Cerebellar cortex (tissue), 1 donor: Measurements from ENCODE around the gene PTOV1.
"Not testable (repeated sequence)": the region's sequence is repeated elsewhere in the genome, so short reads cannot be mapped to it uniquely, and the experiment has no call there.

Experiments
- DNase-seq: peaks from one replicate; pipeline ENCODE4 v3.0.0-alpha.2; 2015; ENCODE audit warnings: low spot score

PTOV1 gene

GRCh38 chr19:49817964-49818648, 32.9 kb upstream of the PTOV1 start, which contains the start of gene MED25:
TSS of gene MED25 (plus strand) at chr19:49818289. CDS start at chr19:49818342, 53 bp downstream.
- DNase-seq, result peak; percentile 90

DNA sequence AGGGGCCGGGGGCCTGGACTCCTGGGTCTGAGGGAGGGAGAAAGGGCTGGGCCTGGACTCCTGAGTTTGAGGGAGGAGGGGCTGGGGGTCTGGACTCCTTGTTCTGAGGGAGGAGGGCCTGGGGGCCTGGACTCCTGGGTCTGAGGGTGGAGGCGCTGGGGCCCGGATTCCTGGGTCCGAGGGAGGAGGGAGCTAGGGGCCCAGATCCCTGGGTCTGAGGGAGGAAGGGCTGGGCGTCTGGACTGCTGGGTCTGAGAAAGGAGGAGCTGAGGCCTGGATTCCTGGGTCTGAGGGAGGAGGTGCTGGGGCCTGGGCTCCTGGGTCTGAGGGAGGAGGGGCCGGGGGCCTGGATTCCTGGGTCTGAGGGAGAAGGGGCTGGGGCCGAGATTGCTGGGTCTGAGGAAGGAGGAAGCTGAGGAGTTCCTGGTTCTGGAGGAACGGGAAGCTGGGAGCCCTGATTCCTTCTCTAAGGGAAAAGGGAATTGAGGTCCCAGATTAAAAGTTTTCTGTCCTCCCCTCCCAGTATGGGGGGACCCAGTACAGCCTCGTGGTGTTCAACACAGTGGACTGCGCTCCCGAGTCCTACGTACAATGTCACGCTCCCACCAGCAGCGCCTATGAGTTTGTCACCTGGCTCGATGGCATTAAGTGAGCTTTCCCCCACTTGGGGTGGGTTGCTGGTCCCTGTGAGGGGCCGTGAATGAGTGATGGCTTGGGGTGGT, 32.1 kb upstream of the PTOV1 start:
- no peak for DNase-seq

DNA sequence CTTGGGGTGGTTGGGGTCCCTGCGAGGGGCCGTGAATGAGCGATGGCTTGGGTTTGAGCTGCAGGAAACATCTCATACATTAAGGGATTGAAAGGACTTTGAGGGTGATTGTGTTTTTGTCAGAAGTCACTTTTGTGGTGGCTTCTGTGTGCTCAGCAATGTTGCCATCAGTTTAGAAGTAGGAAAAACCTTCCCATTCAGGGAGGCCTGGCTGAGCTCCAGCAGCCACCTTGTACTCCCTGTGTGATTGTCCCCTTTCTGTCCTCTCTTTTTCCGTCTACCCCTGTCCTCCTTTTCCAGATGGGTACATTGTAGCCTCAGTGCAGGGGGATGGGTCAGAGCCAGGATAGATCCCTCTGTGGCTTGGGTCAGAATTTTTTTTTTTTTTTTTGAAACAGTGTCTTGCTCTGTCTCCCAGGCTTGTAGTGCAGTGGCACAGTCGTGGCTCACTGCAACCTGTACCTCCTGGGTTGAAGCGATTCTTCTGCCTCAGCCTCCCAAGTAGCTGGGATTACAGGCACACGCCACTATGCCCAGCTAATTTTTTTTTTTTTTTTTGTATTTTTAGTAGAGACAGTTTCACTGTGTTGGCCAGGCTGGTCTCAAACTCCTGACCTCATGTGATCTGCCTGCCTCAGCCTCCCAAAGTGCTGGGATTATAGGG, 31.4 kb upstream of the PTOV1 start:
- not testable (repeated sequence) for DNase-seq

GRCh38 chr19:49820125-49820524, 30.8 kb upstream of the PTOV1 start:
- no peak for DNase-seq

DNA sequence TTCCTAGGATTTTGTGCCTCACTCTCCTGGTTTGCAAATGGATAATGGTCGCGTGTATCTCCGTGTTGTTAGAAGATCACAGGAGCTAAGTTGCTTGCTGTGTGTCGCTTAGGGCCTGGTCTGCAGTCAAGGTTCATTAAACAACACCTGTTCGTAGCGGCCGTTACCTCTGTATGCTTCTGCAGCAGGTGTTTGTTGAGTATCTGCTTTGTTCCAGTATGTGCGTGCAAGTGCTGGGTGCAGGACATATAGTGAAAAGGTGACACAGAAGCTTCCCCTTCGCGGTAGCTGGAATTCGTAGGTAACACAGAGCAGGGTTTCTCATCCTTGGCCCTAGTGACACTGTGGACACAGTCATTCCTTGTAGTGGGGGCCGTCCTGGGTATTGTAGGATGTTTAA, 27.5 kb upstream of the PTOV1 start:
- DNase-seq, result no peak

DNA sequence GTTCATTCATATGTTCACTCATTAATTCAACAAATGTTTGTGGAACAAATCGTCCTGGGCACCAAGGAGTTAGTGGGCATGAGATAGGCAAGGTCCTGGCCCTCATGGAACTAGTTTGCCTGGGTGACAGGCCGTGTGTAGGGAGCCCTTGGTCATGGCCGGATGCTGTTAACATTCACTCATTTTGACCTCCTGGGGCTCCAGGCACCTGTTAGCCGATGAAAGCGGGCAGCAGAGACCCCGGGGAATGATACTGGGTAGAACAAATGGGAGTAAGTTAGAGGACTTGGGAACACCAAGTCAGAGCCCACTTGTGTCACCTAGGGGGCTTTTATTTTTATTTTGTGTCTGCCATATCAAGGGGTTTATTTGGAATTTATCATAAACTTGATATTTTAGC, 26.3 kb upstream of the PTOV1 start:
- no peak for DNase-seq

DNA sequence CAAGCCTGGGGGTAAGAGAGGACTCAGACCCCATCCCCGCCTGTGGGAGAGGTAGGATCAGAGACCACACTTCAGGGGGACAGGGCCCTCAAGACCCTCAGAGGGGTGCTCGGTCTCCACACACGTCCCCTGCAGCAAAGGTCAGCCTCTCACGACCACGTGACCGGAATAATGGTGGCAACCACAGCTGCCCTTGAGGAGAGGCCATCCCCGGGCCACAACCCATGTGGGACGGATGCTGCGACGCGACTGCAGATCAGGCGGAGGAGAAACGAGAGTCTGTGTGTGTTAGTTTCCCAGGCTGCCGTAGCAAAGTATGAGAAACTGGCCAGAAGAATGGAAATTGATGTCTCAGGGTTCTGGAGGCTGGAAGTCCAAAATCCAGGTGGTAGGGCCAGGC, 23.9 kb upstream of the PTOV1 start:
- DNase-seq, result no peak

- no peak for DNase-seq
These were observed 21.8 kb upstream of the PTOV1 start for GRCh38 chr19:49829200-49829599.

- no peak for DNase-seq
These were observed 21.2 kb upstream of the PTOV1 start for GRCh38 chr19:49829721-49830120.

GRCh38 chr19:49830766-49831165, 20.2 kb upstream of the PTOV1 start:
- no peak for DNase-seq

DNA sequence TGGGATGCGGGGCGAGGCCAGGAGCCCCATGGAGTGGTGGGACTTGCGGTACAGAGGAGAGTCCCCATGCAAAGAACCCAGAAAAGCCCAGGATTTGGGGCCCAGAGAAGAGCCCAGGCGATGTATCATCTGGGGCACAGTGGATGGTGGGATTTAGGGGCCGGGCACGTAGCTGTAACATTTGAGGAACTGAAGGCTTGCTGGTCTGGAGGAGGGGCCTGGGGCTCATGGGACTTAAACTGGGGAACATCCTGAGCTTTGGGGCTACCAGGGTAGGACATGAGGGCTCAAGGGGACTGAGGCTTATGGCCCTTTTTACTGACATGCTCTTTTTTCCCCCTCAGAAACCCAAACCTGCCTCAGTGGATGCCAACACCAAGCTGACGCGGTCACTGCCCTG, 19.4 kb upstream of the PTOV1 start:
- no peak for DNase-seq

GRCh38 chr19:49832556-49832955, 18.4 kb upstream of the PTOV1 start:
- no peak for DNase-seq

GRCh38 chr19:49833599-49833998, 17.4 kb upstream of the PTOV1 start:
- no peak for DNase-seq

DNA sequence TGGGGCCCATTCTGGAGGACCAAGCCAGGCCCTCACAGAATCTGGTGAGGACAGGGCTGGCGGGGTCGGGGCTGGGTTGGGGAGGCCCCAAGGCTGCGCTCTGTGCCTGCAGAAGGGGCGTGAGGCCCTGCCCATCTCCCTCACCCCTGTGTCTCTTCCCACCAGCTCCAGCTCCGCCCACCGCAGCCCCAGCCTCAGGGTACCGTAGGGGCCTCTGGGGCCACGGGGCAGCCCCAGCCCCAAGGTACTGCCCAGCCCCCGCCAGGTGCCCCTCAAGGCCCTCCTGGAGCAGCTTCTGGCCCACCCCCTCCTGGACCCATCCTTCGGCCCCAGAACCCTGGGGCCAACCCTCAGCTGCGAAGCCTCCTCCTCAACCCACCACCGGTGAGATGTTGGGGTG, 15.4 kb upstream of the PTOV1 start:
- no peak for DNase-seq

GRCh38 chr19:49836176-49837008, 14.6 kb upstream of the PTOV1 start:
- DNase-seq, result no peak

DNA sequence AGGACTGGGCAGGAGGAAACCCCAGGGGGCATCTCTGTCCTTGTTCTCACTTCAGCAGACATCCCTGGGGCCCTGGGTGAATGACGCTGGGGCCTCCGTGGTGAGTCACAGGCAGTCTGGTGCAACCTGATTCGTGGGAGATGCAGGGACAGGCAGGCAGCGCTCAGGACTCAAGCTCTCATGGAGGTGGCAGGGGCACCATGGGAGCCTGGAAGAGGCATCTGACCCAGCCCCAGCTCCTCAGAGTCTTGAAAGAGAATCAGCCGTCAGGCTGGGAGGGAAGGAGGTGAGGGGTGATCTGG, 14.0 kb upstream of the PTOV1 start:
- no peak for DNase-seq

DNA sequence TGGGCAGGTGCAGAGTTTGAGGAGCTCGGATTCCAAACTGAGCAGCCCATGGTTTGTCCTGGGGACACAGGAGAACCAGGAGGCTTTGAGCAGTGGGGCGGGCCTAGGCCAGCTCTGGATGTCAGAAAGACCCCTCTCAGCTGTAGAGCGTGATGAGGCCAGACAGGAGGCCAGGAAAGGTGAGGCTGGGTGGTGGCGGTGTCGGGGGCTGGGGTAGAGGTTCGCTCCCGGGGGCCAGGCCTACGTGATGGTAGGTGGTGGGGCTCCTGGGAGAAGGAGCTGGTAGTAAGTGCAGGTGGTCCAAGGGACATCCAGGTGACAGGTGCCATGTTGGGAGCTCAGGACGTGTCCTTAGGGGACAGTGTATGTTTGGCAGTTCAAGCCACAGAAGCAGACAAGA, 13.5 kb upstream of the PTOV1 start:
- DNase-seq, result no peak

- DNase-seq, result no peak
These were observed 11.9 kb upstream of the PTOV1 start for GRCh38 chr19:49838885-49839588.

- no peak for DNase-seq
These were observed 11.2 kb upstream of the PTOV1 start for GRCh38 chr19:49839713-49840112.

- DNase-seq, result no peak
These were observed 10.6 kb upstream of the PTOV1 start for GRCh38 chr19:49840321-49840720.

DNA sequence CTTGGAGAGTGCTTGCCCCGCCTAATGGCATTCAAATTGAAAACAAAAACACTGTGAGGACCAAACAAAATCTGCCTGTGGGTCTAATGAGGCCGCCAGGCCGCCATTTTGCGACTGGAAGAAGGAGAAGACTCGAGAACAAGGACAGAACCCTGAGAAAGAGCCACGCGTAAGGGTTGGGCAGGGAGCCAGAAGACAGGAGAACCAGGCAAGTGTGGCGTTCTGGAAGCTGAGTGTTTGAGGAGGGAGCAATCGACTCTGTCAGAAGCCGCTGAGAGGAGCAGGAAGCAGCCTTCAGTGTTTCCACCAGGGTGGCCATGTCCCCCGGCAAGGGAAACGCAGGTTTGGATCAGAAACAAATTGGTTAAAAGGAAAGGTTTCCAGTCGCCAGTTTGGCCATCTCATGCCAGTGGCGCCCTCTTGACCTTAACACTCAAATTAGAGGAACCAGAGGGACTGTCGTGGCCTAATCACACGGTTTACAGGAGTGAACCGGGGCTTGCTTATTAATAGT, 10.2 kb upstream of the PTOV1 start:
- DNase-seq, result no peak

- no peak for DNase-seq
These were observed 7.7 kb upstream of the PTOV1 start for GRCh38 chr19:49843265-49843664.
